Adrenal gland (tissue), 12 donors: Measurements from ENCODE around the gene CPPED1. TPM values are rescaled to one million over a fixed set of nuclear protein-coding genes. Genes with fewer than 3 reads are reported as not detected.

Experiments used
- DNase-seq, 7 donors: peaks; one replicate each; pipeline ENCODE4 v3.0.0-alpha.2; 2019 to 2020
- H3K27ac ChIP-seq, 5 donors: fragments of 200-600 bp; sonication (generic) in 4 of 5; 1 replicate in 3 of 5; 2 replicates in 2 of 5; pipeline versions ENCODE4 v1.5.1 to v1.8.0; 2016 to 2020; ENCODE audit warnings: mild to moderate bottlenecking in 1 of 5
- H3K27me3 ChIP-seq: fragments of 200-600 bp; 2 replicates; pipeline ENCODE4 v1.8.0; 2021
- H3K36me3 ChIP-seq, 2 donors: fragments of 200-600 bp; replicated peaks in 1 of 2; 1 replicate in 1 of 2; 2 replicates in 1 of 2; pipeline versions ENCODE4 v1.5.1 to v1.8.0; 2018 to 2022
- H3K4me1 ChIP-seq, 2 donors: fragments of 200-600 bp; replicated peaks in 1 of 2; 1 replicate in 1 of 2; 2 replicates in 1 of 2; pipeline versions ENCODE4 v1.5.1 to v1.8.0; 2018 to 2021
- H3K4me3 ChIP-seq, 4 donors: fragments of 200-600 bp; sonication (generic) in 3 of 4; one replicate each; pipeline ENCODE4 v1.5.1; 2016 to 2018
- H3K9me3 ChIP-seq, 3 donors: fragments of 200-600 bp; sonication (generic) in 1 of 3; replicated peaks in 1 of 3; 1 replicate in 2 of 3; 2 replicates in 1 of 3; pipeline versions ENCODE4 v1.5.1 to v1.8.0; 2016 to 2021
- CTCF ChIP-seq, 6 experiments: fragments of 450-650 bp in 4 of 6; fragments of 200-600 bp in 2 of 6; sonication (generic) in 1 of 6; IDR thresholded peaks; 1 replicate in 5 of 6; 2 replicates in 1 of 6; pipeline versions ENCODE4 v1.5.1 to v1.8.0; 2016 to 2021; ENCODE audit warnings: antibody characterized with exemption in 6 of 6, mild to moderate bottlenecking in 2 of 6, moderate library complexity in 1 of 6
- POLR2A ChIP-seq, 2 donors: fragments of 450-650 bp; IDR thresholded peaks; one replicate each; pipeline ENCODE4 v1.6.1; 2017; ENCODE audit warnings: antibody characterized with exemption in 2 of 2, mild to moderate bottlenecking in 2 of 2, moderate library complexity in 1 of 2
- WGBS, 4 donors: extraction: QIAGEN DNeasy Blood & Tissue Kit in 2 of 4; methylation state at CpG; one replicate each; pipeline versions ENCODE4 v1.1.5 to v1.1.7; 2013 to 2017; 5-methylcytosine and 5-hydroxymethylcytosine counted together
- intact Hi-C, 2 donors: fragments of 100-400 bp; cut with DNase I; formaldehyde crosslinking; loops; one replicate each; pipeline versions ENCODE4 v1.14.1 to v1.15.0; 2022 to 2023
- polyA plus RNA-seq, 3 donors: library from polyadenylated mRNA; stranded (reverse); fragments of 200-250 nt in 2 of 3; fragments of 350-450 nt in 1 of 3; fragmentation: Illumina TruSeq in 1 of 3; extraction: RNeasy Lipid Tissue Mini Kit (QIAGEN cat#74804) in 1 of 3; gene quantifications; one replicate each; pipeline ENCODE4 v1.2.3, GENCODE V29; 2013 to 2014
- total RNA-seq, 9 donors: library from RNA; depleted of rRNA in 4 of 9; stranded (reverse); fragments of >200 nt in 4 of 9; fragments of 120-200 nt in 1 of 9; fragmentation: NEBNext Ultra II Directional in 1 of 9; extraction: Animal tissue kit (Norgen Biotek cat#: 25700) in 1 of 9; gene quantifications; one replicate each; pipeline versions ENCODE4 v1.1.0 to v1.2.4, GENCODE V29; 2013 to 2023
- donor health status: healthy with polysubstance abuse.
- donor health status: Bipolar disorder and iron deficiency.
- donor health status: DM: yes; HTN: yes; CAD: no.
- donor health status: DM: no; HTN: no; CAD: no.
- donor health status: DM: no; HTN: no; CAD: no.
- donor health status: DM: yes; HTN: yes; CAD: no.

CPPED1 gene
- total and polyA plus RNA-seq, 12 donors = 8.1 to 38.1 (median 14.2) TPM

GRCh38 chr16:12659871-12660270 is 143.8 kb downstream of the CPPED1 start:
- intact Hi-C loops = no loop called here
- Histone ChIP-seq H3K4me3 (no peak overlapping the region), H3K36me3 (no peaks in the 10 kb centered on the region), H3K27me3 (no peaks in the 10 kb centered on the region), H3K9me3 (no peaks in the 10 kb centered on the region), H3K27ac (no peak overlapping the region), H3K4me1 (no peaks in the 10 kb centered on the region)
- no peak for DNase-seq
- TF ChIP-seq POLR2A (IDR thresholded peaks at IDR 0.05) (no peak), CTCF (IDR thresholded peaks at IDR 0.05) (no peak)
- WGBS, 4 donors = 82 to 86% (median 84%) methylated on average over 3 of the region's 3 CpGs

- Histone ChIP-seq H3K9me3 (no peaks in the 10 kb centered on the region), H3K36me3 (no peaks in the 10 kb centered on the region), H3K27me3 (no peaks in the 10 kb centered on the region), H3K27ac (no peak overlapping the region), H3K4me1 (no peaks in the 10 kb centered on the region), H3K4me3 (no peak overlapping the region)
- TF ChIP-seq CTCF (IDR thresholded peaks at IDR 0.05) (no peak), POLR2A (IDR thresholded peaks at IDR 0.05) (no peak)
- DNase-seq = no peak
- intact Hi-C loops = no loop called here
- 89 to 95% (median 93%) methylated on average over 5 of the region's 5 CpGs for WGBS, 4 donors
Observed at GRCh38 chr16:12658506-12658905, 145.2 kb downstream of the CPPED1 start.

- no peak for DNase-seq
- TF ChIP-seq POLR2A (IDR thresholded peaks at IDR 0.05) (no peak), CTCF (IDR thresholded peaks at IDR 0.05) (no peak)
- 77 to 83% (median 80%) methylated on average over 11 of the region's 11 CpGs for WGBS, 4 donors
Observed at GRCh38 chr16:12655537-12655936, 148.2 kb downstream of the CPPED1 start.

GRCh38 chr16:12653820-12654392 is 149.8 kb downstream of the CPPED1 start:
- no peaks in the 10 kb centered on the region for H3K36me3 ChIP-seq
- H3K4me3 ChIP-seq = no peak overlapping the region
- no peaks in the 10 kb centered on the region for H3K4me1 ChIP-seq
- intact Hi-C loops = no loop called here
- DNase-seq = no peak
- no peak overlapping the region for H3K27ac ChIP-seq
- no peaks in the 10 kb centered on the region for H3K9me3 ChIP-seq
- no peaks in the 10 kb centered on the region for H3K27me3 ChIP-seq
- 76 to 83% (median 78%) methylated on average over 2 of the region's 2 CpGs for WGBS, 4 donors
- TF ChIP-seq POLR2A (IDR thresholded peaks at IDR 0.05) (no peak), CTCF (IDR thresholded peaks at IDR 0.05) (no peak)

More at GRCh38 chr16:12655537-12655936, 148.2 kb downstream of the CPPED1 start:
- Histone ChIP-seq H3K27me3 (no peaks in the 10 kb centered on the region), H3K9me3 (no peaks in the 10 kb centered on the region), H3K36me3 (no peaks in the 10 kb centered on the region), H3K4me1 (no peaks in the 10 kb centered on the region), H3K4me3 (no peak overlapping the region), H3K27ac (no peak overlapping the region)
- intact Hi-C loops = no loop called here
